HG02759 (cell line): ENCODE data around the gene ZBTB44.
"Not testable (repeated sequence)": the region's sequence is repeated elsewhere in the genome, so short reads cannot be mapped to it uniquely, and the experiment has no call there.

Experiments
- ATAC-seq: cut with Tn5 transposase; IDR thresholded peaks from one replicate; pipeline ENCODE4 v1.9.1; 2021; ENCODE audit warnings: mild to moderate bottlenecking, moderate library complexity; ENCODE audit not compliant: unreplicated experiment

Gene ZBTB44

DNA sequence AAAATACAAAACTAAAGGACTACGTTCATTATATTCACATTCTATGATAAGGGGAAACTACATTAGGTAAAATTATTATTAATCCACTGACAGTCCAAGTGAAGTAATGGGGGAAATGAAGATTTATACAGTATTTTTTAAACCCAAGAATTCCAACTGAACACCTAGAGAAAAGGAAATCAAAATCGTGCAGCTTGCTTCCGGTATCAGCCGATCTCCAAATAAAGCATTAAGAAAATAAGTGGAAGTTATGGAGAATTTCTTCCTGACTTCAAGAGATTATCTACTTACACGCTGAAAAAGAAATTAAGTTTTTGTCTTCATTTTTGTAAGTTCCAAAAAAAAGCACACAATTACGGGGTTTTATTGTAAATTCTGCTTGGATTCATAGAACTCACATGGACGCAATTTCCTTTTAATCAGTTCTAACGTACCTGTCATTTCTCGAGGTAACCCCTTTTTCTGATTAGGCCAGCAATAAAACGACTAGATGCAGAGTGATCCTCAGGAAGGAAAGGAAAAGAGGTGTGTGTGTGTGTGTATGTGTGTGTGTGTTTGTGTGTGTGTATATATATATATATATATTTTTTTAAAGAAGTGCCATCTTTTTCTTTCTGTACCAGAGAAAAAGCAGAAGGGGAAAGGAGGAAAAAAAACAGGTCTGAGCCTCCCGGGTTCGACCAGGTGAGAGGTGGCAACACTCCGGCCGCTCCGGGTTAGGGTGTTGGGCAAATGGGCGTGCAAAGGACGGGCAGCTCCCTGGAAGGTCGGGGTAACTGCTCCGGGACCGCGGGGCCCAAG, 1.1 kb downstream of the ZBTB44 start:
- ATAC-seq, result no peak

DNA sequence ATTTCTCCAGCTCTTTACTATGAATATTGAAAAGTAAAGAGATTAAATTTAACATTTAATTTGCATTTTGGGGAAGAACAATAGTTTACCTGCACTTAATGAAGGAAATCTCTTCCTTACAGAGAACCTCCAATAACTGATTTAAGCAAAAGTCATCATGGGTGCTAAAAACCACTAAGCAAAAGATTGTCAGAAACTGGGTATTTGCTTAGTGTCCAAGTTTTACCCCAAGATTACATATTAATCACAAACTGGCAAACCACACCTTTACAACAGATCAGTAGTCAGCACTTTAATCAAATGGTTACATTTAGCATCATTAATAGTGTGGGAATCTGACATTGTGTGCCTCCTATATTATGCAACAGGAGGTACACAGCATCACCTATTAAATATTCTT, 2.7 kb downstream of the ZBTB44 start:
- ATAC-seq, result no peak

DNA sequence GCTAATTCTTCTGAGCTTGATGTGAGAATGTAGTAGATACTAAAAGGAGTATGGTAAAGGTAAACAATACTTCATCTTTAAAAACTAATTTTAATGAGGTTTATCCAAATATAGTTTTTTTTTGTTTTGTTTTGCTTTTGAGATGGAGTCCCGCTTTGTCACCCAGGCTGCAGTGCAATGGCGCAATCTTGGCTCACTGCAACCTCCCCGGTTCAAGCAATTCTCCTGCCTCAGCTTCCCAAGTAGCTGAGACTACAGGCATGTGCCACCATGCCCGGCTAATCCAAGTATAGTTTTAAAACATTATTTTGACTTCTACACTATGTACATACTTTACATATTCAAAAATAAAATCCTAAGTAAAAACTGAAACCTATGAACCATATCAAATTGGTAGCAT, 4.1 kb downstream of the ZBTB44 start:
- ATAC-seq, result no peak

DNA sequence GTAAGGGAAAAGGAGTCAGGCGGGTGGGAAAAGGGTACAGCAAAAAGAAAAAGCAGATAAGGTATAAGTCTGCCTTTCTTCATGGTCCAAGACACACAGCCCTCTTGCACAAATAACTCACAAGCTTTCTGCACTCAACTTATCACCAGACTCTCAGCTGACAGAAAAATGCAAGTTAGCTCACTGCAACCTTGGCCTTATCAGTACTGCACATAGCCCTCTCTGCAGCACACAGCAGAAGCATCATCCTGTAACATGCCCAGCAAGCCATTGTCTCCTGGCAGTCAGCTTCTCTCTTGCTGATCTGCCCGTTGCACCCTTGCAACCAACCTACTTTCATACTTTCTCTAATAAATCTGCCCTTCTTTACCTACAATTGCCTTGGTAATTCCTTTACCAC, 5.8 kb downstream of the ZBTB44 start:
- no peak for ATAC-seq

DNA sequence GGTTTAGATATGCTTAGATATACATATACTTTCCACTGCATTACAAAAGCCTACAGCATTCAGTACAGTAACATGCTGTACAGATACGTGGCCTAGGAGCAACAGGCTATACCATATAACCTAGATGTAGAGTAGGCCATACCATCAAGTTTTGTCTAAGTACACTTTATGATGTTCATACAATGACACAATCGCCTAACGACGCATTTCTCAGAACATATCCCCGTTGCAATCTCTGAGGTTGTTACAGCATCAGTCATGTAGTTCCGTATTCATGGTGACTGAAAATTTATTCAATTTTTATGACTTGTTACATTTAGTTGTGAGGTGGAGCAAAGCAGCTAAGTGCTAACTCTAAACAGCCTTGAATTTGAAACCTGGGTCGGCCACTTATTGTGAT, 6.7 kb downstream of the ZBTB44 start:
- ATAC-seq, result no peak

DNA sequence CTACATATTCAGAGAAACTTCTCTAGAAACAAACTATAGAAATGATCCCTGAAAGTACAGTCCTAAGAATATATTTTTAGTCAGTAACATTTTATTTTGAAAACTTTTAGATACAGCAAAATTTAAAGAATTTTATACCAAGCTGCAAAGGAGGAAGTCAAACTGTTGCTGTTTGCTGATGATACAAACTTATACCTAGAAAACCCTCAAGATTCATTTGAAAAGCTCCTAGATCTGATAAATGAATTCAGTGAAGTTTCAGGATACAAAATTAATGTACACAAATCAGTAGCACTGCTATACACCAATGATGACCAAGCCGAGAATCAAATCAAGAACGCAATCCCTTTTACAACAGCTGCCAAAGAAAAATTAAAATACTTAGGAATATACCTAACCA, 10.1 kb downstream of the ZBTB44 start:
- no peak for ATAC-seq

DNA sequence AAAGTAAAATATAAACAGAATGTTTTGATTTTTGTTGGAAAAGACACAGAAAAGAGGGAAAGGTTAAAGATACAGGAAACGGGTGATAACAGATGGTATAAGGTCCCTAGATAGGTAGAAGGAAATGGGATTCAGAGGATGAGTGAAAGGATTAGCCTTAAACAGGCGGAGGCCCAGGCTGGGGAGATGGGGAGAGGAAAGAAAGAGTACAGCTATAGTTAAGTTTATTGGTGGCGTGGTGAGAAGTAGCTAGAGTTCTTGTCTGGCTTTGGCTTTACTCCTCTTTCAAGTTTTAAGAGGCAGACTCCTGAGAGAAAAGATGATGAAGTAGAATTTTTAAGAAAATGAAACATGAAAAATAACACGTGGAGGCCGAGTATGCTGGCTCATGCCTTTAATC, 13.7 kb downstream of the ZBTB44 start:
- no peak for ATAC-seq

DNA sequence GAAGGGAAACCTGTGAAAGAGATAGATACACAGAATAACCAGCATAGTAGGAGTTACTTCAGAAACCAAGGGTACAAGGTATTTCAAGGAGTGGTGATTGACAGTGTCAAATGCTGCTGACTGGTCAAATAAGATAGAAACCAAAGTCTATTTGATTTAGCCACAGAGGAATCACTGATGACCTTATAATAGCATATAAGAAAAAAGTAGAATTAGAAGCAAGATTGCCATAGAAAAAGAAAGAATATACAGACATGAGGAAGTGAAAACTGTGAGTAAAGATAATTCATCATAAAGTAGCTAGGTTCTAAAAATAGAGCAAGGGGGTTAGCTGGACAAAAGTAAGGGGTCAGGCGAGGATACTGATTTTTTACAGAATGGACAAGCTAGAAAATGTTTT, 14.2 kb downstream of the ZBTB44 start:
- ATAC-seq, result peak; percentile 67

DNA sequence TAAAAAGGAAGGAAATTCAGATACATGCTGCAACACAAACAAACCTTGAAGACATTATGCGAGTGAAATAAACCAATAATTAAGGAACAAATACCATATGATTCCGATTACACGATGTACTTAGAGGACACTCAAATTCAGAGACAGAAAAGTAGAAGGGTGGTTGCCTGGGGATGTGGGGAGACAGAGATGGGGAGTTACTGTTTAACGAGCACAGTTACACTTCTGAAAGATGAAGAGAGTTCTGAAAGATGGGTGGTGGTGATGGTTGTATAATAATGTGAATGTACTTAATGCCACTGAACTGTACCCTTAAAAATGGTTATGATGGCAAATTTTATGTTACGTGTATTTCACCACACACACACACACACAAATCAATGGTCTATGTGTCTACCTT, 14.7 kb downstream of the ZBTB44 start:
- peak; percentile 60 for ATAC-seq

DNA sequence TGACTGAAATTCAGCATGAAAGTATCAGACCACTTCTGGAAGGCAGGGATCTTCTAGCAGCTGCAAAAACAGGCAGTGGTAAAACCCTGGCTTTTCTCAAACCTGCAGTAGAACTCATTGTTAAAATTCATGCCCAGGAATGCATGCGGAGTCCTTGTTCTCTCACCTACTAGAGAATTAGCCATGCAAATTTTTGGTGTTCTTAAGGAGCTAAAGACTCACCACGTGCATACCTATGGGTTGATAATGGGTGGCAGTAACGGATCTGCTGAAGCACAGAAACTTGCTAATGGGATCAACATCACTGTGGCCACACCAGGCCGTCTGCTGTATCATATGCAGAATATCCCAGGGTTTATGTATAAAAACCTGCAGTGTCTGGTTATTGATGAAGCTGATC, 19.1 kb downstream of the ZBTB44 start:
- ATAC-seq, result no peak

DNA sequence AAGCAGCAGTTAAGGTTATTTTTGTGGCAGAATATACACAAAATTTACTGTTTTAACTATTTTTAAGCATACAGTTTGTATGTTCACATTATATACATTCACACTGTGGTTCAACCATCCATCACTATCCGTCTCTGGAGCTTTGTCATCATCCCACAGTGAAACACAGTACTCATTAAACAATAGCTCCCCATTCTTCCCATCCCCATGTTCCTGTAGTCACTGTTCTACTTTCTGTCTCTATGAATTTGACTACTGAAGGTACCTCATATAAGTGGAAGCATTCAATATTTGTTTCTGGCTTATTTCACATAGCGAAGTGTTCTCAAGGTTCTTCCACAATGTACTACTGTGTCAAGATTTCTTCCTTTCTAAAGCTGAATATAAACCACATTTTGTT, 32.6 kb downstream of the ZBTB44 start:
- ATAC-seq, result no peak

DNA sequence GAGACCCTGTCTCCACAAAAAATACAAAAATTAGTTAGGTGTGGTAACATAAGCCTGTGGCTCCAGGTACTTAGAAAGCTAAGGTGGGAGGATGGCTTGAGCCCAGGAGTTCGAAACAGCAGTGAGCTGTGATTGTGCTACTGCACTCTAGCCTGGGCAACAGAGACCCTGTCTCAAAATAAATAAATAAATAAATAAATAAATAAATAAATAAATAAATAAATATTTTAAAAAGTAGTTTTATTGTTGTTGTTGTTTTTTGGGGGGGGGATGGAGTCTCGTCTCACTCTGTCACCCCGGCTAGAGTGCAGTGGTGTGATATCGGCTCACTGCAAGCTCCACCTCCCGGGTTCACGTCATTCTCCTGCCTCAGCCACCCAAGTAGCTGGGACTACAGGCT, 33.4 kb downstream of the ZBTB44 start:
- not testable (repeated sequence) for ATAC-seq

DNA sequence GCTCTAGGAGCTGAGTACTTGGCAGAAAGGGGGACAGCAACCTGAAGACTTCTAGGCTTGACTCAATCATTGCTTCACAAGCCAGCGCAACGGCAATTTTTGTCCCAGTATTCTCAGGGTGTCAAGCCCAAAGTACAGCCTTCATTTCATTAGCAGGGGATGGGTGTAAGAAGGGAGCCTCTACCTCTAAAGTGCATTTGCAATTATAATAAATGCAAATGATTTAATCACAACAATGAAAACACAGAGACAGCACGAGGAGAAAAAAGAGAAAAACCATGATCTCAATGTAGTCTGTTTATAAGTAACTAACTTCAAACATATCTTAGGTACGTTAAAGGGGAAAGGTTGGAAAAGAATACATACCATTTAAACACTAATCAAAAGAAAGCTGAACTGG, 34.7 kb downstream of the ZBTB44 start:
- ATAC-seq, result no peak

DNA sequence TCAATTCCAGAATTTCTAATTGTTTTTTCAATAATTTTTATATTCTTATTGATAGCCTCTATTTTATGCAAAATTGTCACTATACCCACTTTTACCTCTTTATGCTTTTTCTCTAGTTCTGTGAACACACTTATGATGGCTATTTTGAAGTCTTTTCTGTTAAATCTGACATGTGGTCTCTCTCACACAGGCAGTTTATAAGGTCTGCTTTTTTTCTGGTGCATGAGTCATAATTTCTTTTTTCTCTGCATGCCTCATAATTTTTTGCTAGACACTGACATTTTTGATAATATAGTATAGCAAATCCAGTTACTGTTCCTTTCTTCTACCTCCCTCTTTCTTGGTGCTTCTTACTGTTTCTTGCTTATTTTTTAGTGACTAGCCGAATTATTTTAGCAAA, 36.0 kb downstream of the ZBTB44 start:
- ATAC-seq, result no peak

DNA sequence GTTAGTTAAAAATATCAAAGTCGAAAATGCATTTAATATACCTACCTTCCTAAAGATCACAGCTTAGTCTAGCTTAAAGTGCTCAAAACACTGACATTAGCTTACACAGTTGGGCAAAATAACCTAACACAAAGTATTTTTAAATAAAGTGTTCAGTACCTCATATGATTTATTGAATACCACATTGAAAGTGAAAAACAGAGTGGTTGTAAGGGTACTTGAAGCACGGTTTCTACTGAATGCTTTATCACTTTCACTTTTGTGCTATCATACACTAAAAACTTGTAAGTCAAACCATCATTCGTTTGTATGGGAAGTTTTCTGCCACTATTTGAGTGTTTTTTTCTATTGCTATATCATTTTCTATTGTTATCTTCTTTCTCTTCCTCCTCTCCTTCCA, 36.6 kb downstream of the ZBTB44 start:
- ATAC-seq, result peak; percentile 65

DNA sequence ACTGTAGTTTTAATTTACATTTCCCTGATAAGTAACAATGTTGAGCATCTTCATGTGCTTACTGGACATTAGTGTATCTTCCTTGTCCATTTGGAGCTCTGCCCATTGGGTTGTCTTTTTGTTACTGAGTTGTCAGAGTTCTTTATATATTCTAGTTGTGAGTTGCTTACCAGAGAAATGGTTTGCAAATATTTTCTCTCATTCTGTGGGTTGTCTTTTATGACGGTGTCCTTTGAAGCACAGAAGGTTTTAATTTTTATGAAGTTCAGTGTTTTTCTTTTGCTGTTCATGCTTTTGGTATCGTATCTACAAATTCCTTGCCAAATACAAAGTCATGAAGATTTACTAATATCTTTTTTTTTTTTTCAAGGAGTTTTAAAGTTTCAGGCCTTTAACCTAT, 42.4 kb downstream of the ZBTB44 start:
- ATAC-seq, result no peak

DNA sequence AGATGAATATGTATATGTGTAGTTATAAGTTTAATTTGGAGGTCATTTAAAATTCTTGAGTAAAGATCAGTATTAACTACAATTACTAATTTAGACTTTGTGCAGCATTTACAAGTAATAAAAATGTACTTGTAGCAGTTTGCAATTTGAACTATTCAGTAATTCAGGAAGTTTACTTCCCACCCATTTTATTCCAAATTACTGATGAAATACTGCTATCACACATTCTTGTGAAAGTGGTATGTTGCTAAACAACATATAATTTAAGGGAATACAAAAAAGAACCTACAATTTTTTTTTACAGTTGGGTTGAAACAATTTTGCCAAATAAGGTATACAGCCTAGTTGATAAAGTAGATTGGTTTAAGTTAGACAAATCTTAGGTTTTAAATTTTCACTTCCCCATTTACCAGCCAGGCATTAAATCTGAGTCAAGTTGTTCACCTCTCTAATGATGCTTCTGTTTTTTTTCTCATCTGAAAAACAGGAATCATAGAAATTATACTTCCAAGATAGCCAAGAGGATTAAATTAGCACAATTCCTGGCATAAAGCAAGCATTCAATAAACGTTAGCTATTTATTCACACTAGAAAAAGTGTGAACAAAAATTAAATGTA, 45.3 kb downstream of the ZBTB44 start:
- ATAC-seq, result peak; percentile 83

DNA sequence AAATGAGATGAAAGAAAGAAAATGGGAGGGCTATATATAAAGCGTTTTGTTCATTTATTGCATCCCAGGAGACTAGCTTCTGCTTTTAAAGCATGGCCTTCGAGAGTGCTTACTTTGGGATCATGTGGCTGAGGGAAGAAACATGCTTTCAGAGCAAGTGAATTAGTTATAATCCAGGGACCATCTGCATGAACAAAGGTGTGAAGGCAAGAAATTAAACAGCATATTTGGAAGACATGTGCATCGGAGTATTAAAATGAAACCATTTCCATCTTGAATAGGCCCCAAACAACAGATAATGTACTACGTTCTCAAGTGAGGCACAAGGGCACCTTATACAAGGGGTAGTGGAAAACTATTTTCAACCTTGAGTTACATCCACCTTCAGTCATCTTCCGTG, 51.4 kb downstream of the ZBTB44 start:
- no peak for ATAC-seq

DNA sequence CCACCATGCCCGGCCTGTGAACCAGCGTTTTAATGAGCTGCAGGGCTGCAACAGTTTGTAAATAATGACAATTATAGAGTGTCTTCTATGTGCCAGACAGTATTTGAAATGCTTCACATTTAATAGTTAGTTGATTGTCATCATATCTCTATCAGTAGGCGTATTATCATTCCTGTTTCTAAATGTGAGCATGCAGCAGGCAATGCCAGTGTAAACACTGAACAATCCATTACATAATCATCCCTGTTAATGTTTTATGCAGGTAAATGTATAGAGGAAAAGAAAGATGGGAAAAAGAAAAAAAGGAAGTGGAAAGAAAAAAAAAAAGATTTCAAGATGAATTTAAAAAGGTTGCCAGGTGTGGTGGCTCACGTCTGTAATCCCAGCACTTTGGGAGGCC, 52.3 kb downstream of the ZBTB44 start:
- ATAC-seq, result no peak

DNA sequence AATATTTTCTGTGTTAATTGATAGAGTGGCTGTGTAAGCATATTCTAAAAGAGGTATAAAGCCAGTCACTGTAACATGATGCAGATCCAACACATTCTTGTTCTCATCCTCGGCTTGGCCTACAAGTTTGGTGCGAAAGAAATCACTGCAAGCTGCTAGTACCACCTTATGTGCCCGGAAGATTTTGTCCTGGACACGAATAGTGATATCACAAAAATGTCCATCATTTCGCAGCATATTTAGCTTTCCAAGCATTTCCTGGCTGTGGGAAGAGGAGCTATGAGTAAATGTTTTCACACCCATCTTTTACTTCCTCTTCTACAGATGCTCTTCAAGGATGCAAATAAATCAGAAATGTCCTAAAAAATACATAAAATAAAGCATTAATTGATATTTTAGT, 53.1 kb downstream of the ZBTB44 start:
- no peak for ATAC-seq

DNA sequence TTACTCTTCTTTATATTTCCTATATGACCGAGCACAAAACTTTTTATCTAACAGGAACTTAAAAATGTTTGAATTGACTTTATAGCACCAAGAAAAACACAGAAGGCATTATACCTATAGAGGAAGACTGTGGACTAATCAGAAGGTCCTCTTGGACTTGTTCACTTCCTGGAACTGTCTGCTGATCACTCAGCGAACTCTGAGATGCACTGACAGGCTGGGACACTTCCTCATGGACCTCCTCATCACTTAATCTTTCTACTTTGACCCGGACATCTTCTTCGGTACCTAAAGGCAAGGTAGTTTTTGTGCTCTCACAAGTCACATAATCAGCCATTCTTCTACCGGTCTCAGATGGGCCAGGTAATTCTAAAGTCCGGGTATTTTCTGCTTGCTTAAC, 54.0 kb downstream of the ZBTB44 start:
- ATAC-seq, result no peak

DNA sequence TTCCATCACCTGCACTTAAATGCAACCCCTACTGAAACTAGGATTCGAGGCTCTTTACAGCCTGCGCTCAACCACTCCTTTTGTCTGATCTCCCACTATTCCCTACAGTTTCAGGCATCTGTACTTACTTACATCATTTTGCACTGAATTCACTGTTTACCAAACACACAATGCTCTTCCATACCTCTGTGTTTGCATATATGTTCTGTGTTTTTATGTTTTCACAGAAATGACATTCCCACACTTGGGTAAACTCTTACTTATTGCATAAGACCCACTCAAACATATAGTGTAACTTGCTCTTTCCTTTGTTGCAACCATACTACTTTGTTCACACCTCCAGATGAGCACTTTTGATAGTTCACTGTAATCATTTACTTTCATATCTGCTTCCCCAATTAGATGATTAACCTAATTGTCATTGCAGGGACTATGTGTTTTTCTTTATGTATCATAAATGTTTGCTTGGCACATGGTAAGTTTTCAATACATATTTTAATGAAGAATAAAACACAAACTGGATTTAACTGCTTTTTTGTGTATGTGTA, 54.6 kb downstream of the ZBTB44 start:
- ATAC-seq, result no peak

DNA sequence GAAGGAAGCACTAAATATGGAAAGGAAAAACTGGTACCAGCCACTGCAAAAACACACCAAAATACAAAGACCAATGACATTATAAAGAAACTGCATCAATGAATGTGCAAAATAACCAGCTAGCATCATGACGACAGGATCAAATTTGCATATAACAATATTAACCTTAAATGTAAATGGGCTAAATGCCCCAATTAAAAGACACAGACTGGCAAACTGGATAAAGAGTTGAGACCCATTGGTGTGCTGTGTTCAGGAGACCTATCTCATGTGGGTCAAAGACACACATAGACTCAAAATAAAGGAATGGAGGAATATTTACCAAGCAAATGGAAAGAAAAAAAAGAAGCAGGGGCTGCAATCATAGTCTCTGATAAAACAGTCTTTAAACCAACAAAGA, 63.0 kb downstream of the ZBTB44 start:
- ATAC-seq, result not testable (repeated sequence)
